NB4 (cell line): Measurements from ENCODE around the gene ACOT7.
A peak's percentile ranks its signal among the peaks of the same experiment; 100 is the strongest.

Experiments
- DNase-seq: peaks from one replicate; pipeline ENCODE4 v3.0.0; 2010; ENCODE audit warnings: low read depth
- H3K4me3 ChIP-seq: one replicate; pipeline ENCODE4 v1.5.1; 2011; ENCODE audit warnings: mild to moderate bottlenecking, low read depth, low read length, moderate library complexity
- MAX ChIP-seq: IDR thresholded peaks from 2 replicates; pipeline ENCODE4 v1.6.1; 2011; ENCODE audit warnings: low read depth, low read length
- MYC ChIP-seq: IDR thresholded peaks from 2 replicates; pipeline ENCODE4 v1.6.1; 2011; ENCODE audit warnings: low read depth, low read length
- POLR2A ChIP-seq: IDR thresholded peaks from 2 replicates; pipeline ENCODE4 v1.6.1; 2011; ENCODE audit warnings: mild to moderate bottlenecking; ENCODE audit not compliant: insufficient read length; ENCODE audit errors: extremely low read depth
- TF ChIP-seq, protein P1 (sequence below): IDR thresholded peaks from one replicate; pipeline ENCODE4 v1.5.1; 2012; ENCODE audit warnings: low read depth, low read length

Gene ACOT7

GRCh38 chr1:6423321-6423999 lies 29.9 kb upstream of the ACOT7 start:
- TF ChIP-seq MAX, result no peak
- TF ChIP-seq POLR2A, result no peak
- TF ChIP-seq, protein P1, sequence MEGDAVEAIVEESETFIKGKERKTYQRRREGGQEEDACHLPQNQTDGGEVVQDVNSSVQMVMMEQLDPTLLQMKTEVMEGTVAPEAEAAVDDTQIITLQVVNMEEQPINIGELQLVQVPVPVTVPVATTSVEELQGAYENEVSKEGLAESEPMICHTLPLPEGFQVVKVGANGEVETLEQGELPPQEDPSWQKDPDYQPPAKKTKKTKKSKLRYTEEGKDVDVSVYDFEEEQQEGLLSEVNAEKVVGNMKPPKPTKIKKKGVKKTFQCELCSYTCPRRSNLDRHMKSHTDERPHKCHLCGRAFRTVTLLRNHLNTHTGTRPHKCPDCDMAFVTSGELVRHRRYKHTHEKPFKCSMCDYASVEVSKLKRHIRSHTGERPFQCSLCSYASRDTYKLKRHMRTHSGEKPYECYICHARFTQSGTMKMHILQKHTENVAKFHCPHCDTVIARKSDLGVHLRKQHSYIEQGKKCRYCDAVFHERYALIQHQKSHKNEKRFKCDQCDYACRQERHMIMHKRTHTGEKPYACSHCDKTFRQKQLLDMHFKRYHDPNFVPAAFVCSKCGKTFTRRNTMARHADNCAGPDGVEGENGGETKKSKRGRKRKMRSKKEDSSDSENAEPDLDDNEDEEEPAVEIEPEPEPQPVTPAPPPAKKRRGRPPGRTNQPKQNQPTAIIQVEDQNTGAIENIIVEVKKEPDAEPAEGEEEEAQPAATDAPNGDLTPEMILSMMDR, result peak; percentile 89
- H3K4me3 ChIP-seq, result no peak overlapping the region
- peak; percentile 65 for DNase-seq

- DNase-seq, result no peak
- TF ChIP-seq POLR2A, result no peak
- no peak for TF ChIP-seq MAX
- TF ChIP-seq MYC, result no peak
- TF ChIP-seq, protein P1, result no peak
Observed at GRCh38 chr1:6421266-6421665, 27.7 kb upstream of the ACOT7 start.

DNA sequence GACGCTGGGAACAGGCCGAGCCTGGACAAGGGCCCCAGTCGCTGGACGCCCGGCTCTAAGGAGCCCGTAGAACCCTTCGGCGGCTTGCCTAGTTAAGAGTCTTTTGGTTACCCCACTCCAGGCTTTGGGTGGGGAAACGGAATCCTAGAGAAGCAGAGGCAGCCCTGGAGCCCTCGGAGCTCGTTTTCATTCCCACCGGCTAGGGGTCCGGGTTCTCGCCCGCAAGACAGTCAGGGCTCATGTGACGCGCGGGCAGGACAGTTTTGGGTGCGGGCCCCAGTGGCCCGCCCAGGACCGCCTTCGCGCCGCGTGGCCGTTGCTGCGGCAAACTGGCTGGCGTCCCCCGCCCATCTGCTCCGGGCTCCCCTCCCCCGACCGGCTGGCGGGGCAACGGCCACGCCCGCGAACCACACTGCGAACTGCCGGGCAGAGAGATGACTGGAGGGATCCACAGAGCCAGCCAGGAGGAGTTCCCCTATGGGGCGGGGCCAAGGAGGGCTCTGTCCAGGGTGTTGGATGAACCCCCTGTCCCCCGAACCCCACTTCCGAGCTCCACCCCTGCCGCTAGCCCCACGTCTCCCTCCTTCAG lies 27.0 kb upstream of the ACOT7 start:
- peak; percentile 76 for DNase-seq
- TF ChIP-seq MYC (no peak), POLR2A (peak; percentile 35), MAX (0 out of 2 replicates have a peak, but pooled peaks have one; percentile 32)
- H3K4me3 ChIP-seq, result peak overlapping the region; percentile 11

More at GRCh38 chr1:6421266-6421665, 27.7 kb upstream of the ACOT7 start:
- H3K4me3 ChIP-seq, result no peak overlapping the region

- DNase-seq, result peak; percentile 84
- TF ChIP-seq, protein P1, result no peak
- TF ChIP-seq POLR2A, result peak; percentile 20
- no peak for TF ChIP-seq MYC
- no peak for TF ChIP-seq MAX
- H3K4me3 ChIP-seq, result peak within 1 kb of the TSS; percentile 11
Observed at GRCh38 chr1:6419804-6420453, 26.4 kb upstream of the ACOT7 start, which contains the start of gene HES2. Gene HES2, minus strand, starts transcription at chr1:6419919. Its CDS starts 99 bp downstream, at chr1:6419820.

- H3K4me3 ChIP-seq, result no peak overlapping the region
- peak; percentile 60 for DNase-seq
- TF ChIP-seq MAX (no peak), POLR2A (no peak), MYC (no peak)
- TF ChIP-seq, protein P1, result no peak
Observed at GRCh38 chr1:6419397-6419803, 25.8 kb upstream of the ACOT7 start.
